Endothelial cell of umbilical vein (primary cell): Measurements from ENCODE around the gene STARD13. TPM values are rescaled to one million over a fixed set of nuclear protein-coding genes. Genes with fewer than 3 reads are reported as not detected.

Experiments
- BruUV-seq: library from RNA; stranded (reverse); fragments of 400-500 nt; replicated peaks from 2 replicates; lab custom pipeline; 2021; lab: Mats Ljungman, UMichigan
- CTCF ChIA-PET: fragments of 300-600, 350-600 bp; sonication (Branson Sonifier 250); formaldehyde crosslinking; loops from one replicate; lab custom pipeline; 2021; ENCODE audit warnings: antibody characterized with exemption, inconsistent platforms; lab: Charles Lee
- POLR2A ChIA-PET: fragments of 300-600, 350-600 bp; sonication (Branson Sonifier 250); formaldehyde crosslinking; loops from one replicate; lab custom pipeline; 2021; ENCODE audit warnings: antibody characterized with exemption, inconsistent platforms; lab: Charles Lee
- DNase-seq: peaks from one replicate; pipeline ENCODE4 v3.0.0-alpha.2; 2011; ENCODE audit warnings: low read depth, low spot score
- FAIRE-seq: peaks from 2 replicates; lab custom pipeline; 2011; peaks lifted over from hg19 to GRCh38; lab: Jason Lieb, UNC
- H2AFZ ChIP-seq: 2 replicates; pipeline ENCODE4 v1.6.0; 2012; ENCODE audit warnings: low read depth, low read length, control low read depth, inconsistent platforms
- H3K27ac ChIP-seq: 2 replicates; pipeline ENCODE4 v1.5.1; 2011; ENCODE audit warnings: low read depth, mild to moderate bottlenecking, control low read depth, low read length, moderate library complexity; ENCODE audit not compliant: insufficient read depth
- H3K27me3 ChIP-seq, 2 experiments: 2 replicates each; pipeline versions ENCODE4 v1.6.0 to v1.6.1; 2011; ENCODE audit warnings: low read length in 2 of 2, mixed read lengths in 1 of 2; ENCODE audit not compliant: control insufficient read depth in 2 of 2, insufficient read depth in 2 of 2
- H3K36me3 ChIP-seq, 2 experiments: 2 replicates in 1 of 2; 3 replicates in 1 of 2; pipeline ENCODE4 v1.5.1; 2011; ENCODE audit warnings: low read length in 2 of 2, mild to moderate bottlenecking in 1 of 2, moderate library complexity in 1 of 2; ENCODE audit not compliant: control insufficient read depth in 2 of 2, insufficient read depth in 2 of 2; ENCODE audit errors: extremely low read depth in 1 of 2
- H3K4me1 ChIP-seq: 3 replicates; pipeline ENCODE4 v1.5.1; 2011; ENCODE audit warnings: mild to moderate bottlenecking, low read length; ENCODE audit not compliant: control insufficient read depth, insufficient read depth; ENCODE audit errors: extremely low read depth
- H3K4me2 ChIP-seq: 2 replicates; pipeline ENCODE4 v1.6.1; 2011; ENCODE audit warnings: low read length, control low read depth, mixed read lengths; ENCODE audit not compliant: insufficient read depth
- H3K4me3 ChIP-seq, 3 experiments: fragments of 200-600 bp in 1 of 3; sonication (generic), shearing (Covaris generic) in 1 of 3; replicated peaks in 1 of 3; 2 replicates each; pipeline ENCODE4 v1.5.1; 2011 to 2016; ENCODE audit warnings: control low read depth in 3 of 3, low read length in 3 of 3, mild to moderate bottlenecking in 2 of 3, inconsistent platforms in 1 of 3, low read depth in 1 of 3, moderate library complexity in 1 of 3; ENCODE audit not compliant: insufficient read depth in 1 of 3
- H3K79me2 ChIP-seq: 2 replicates; pipeline ENCODE4 v1.6.0; 2012; ENCODE audit warnings: low read length, inconsistent platforms; ENCODE audit not compliant: control insufficient read depth, insufficient read depth
- H3K9ac ChIP-seq: replicated peaks from 2 replicates; pipeline ENCODE3; 2011; ENCODE audit warnings: low read length, control low read depth; ENCODE audit not compliant: insufficient read depth; ENCODE audit errors: extremely low read depth
- H3K9me1 ChIP-seq: replicated peaks from 3 replicates; pipeline ENCODE4 v1.6.0; 2011; ENCODE audit warnings: mild to moderate bottlenecking, low read length; ENCODE audit not compliant: control insufficient read depth, insufficient read depth; ENCODE audit errors: extremely low read depth
- H3K9me3 ChIP-seq: replicated peaks from 2 replicates; pipeline ENCODE4 v1.5.1; 2012; ENCODE audit warnings: low read length, inconsistent platforms; ENCODE audit not compliant: control insufficient read depth, insufficient read depth
- H4K20me1 ChIP-seq: replicated peaks from 2 replicates; pipeline ENCODE3; 2011; ENCODE audit warnings: mild to moderate bottlenecking, low read length; ENCODE audit not compliant: control insufficient read depth, insufficient read depth; ENCODE audit errors: extremely low read depth
- EZH2 ChIP-seq: IDR thresholded peaks from 2 replicates; pipeline ENCODE4 v1.6.1; 2012; ENCODE audit warnings: borderline replicate concordance, low read depth, mild to moderate bottlenecking, moderate library complexity, low read length, inconsistent platforms; ENCODE audit not compliant: severe bottlenecking
- FOS ChIP-seq: IDR thresholded peaks from 2 replicates; pipeline ENCODE4 v1.6.1; 2011; ENCODE audit warnings: mild to moderate bottlenecking, low read length, moderate library complexity, borderline replicate concordance; ENCODE audit not compliant: insufficient read depth
- GATA2 ChIP-seq: IDR thresholded peaks from 2 replicates; pipeline ENCODE4 v1.7.0; 2011; ENCODE audit warnings: low read depth, mild to moderate bottlenecking, moderate library complexity, mixed read lengths, low read length; ENCODE audit not compliant: insufficient read length, insufficient read depth
- JUN ChIP-seq: IDR thresholded peaks from 2 replicates; pipeline ENCODE4 v1.6.1; 2011; ENCODE audit warnings: borderline replicate concordance, low read depth; ENCODE audit not compliant: insufficient read length, insufficient read depth
- MAX ChIP-seq: IDR thresholded peaks from 2 replicates; pipeline ENCODE4 v1.6.1; 2011; ENCODE audit not compliant: insufficient read depth, insufficient read length
- MYC ChIP-seq: IDR thresholded peaks from one replicate; pipeline ENCODE4 v1.6.1; 2011; ENCODE audit warnings: mild to moderate bottlenecking, low read depth, low read length
- POLR2A ChIP-seq: IDR thresholded peaks from 2 replicates; pipeline ENCODE4 v1.6.1; 2012; ENCODE audit warnings: low read depth, mild to moderate bottlenecking, control low read depth, low read length
- POLR2AphosphoS5 ChIP-seq: IDR thresholded peaks from 2 replicates; pipeline ENCODE4 v1.6.1; 2012; ENCODE audit warnings: low read depth, mild to moderate bottlenecking, control low read depth, low read length, moderate library complexity; ENCODE audit not compliant: insufficient read depth
- dilution Hi-C: fragments of 300-500 bp; cut with MboI; formaldehyde crosslinking; loops from one replicate; pipeline ENCODE4 v1.15.0; 2019; ENCODE audit warnings: low sequenced_read_pairs; ENCODE audit not compliant: extremely low pct_ligation_motif_present
- intact Hi-C: fragments of 100-400 bp; cut with micrococcal nuclease; formaldehyde crosslinking; loops from one replicate; pipeline ENCODE4 v1.10.0; 2022
- polyA plus RNA-seq, 4 experiments: library from polyadenylated mRNA; depleted of rRNA in 3 of 4; stranded (reverse) in 3 of 4; unstranded in 1 of 4; fragments of >200 nt; gene quantifications; 2 replicates each; pipeline versions ENCODE4 v1.2.1 to v1.2.3, GENCODE V29; 2011 to 2012; ENCODE audit warnings: missing spikeins in 1 of 4
- total RNA-seq: library from RNA; stranded (reverse); gene quantifications from 2 replicates; pipeline ENCODE4 v1.2.3, GENCODE V29; 2021

STARD13 gene
- total and polyA plus RNA-seq, 2 donors (not counting 3 experiments of a cell fraction or from before 2014, with no cell fraction given): 11.0 to 47.7 TPM

GRCh38 chr13:33110713-33111413 is 174.7 kb downstream of the STARD13 start:
- Histone ChIP-seq H3K27me3 (no peaks in the 10 kb centered on the region), H3K9me3 (no peaks in the 10 kb centered on the region), H3K36me3 (peaks cover 29 to 30% of the 10 kb centered on the region in 2 experiments), H3K4me3 (no peak overlapping the region), H3K4me1 (peaks cover 21% of the 10 kb centered on the region), H4K20me1 (peaks cover 2% of the 10 kb centered on the region), H3K9ac (peak overlapping the region; percentile 34), H3K9me1 (no peaks in the 10 kb centered on the region), H2AFZ (no peak overlapping the region), H3K79me2 (no peaks in the 10 kb centered on the region), H3K4me2 (peak overlapping the region; percentile 64), H3K27ac (peak overlapping the region; percentile 38)
- TF ChIP-seq GATA2 (no peak), POLR2AphosphoS5 (peak; percentile 49)
- peak; percentile 74 for DNase-seq
- CTCF ChIA-PET: interaction anchor here (0.6 to 2.4 kb wide), 12 partner anchors 16 to 1558 kb away, joined by 3 to 10 read pairs (median 4); partner anchors contain the start of gene PDS5B
- POLR2A ChIA-PET: interaction anchor here (1.1 kb wide), 1 partner anchor 12 kb away, joined by 3 read pairs; no protein-coding TSS in a partner anchor
- BruUV-seq: no TSS peak
- dilution Hi-C loops (no loop called here), intact Hi-C loops (loop anchor here (2.0 kb wide), 2 partner anchors 14 to 612 kb away; no protein-coding TSS in a partner anchor)
- FAIRE-seq: peak; percentile 99

GRCh38 chr13:33110386-33110712 is 175.2 kb downstream of the STARD13 start:
- ChIA-PET POLR2A (no interaction called here), CTCF (interaction anchor here (0.6 to 2.4 kb wide), 7 partner anchors 17 to 1558 kb away, joined by 3 to 9 read pairs (median 5); no protein-coding TSS in a partner anchor)
- FAIRE-seq: no peak
- intact Hi-C loops: loop anchor here (2.0 kb wide), 2 partner anchors 14 to 612 kb away; no protein-coding TSS in a partner anchor
- Histone ChIP-seq H2AFZ (no peak overlapping the region), H3K4me3 (no peak overlapping the region), H3K27me3 (no peaks in the 10 kb centered on the region), H3K9ac (peak overlapping the region; percentile 34), H3K4me1 (peaks cover 21% of the 10 kb centered on the region), H3K4me2 (no peak overlapping the region), H3K36me3 (peaks cover 30 to 32% of the 10 kb centered on the region in 2 experiments), H3K27ac (peak overlapping the region; percentile 38), H3K9me1 (no peaks in the 10 kb centered on the region), H3K79me2 (no peaks in the 10 kb centered on the region), H4K20me1 (peaks cover 2% of the 10 kb centered on the region), H3K9me3 (no peaks in the 10 kb centered on the region)
- no TSS peak for BruUV-seq
- dilution Hi-C loops: no loop called here
- TF ChIP-seq GATA2 (no peak), MYC (no peak), MAX (no peak), POLR2AphosphoS5 (no peak), FOS (no peak), EZH2 (no peak), JUN (no peak), POLR2A (no peak)
- no peak for DNase-seq
